Memory B cell (primary cell): ENCODE measurements around the gene AP5Z1.
"Not testable (repeated sequence)": the region's sequence is repeated elsewhere in the genome, so short reads cannot be mapped to it uniquely, and the experiment has no call there.

ENCODE experiments used
- ATAC-seq: fragments of 150-1000 bp; cut with Tn5 transposase; 2 replicates; pipeline ENCODE4 v1.10.0; 2021; ENCODE audit warnings: low read depth, mild to moderate bottlenecking, moderate library complexity
- DNase-seq, 2 donors: peaks; one replicate each; pipeline ENCODE4 v3.0.0; 2022; ENCODE audit warnings: low spot score in 2 of 2
- H3K27ac Mint-ChIP-seq: one replicate; pipeline ENCODE4 v1.8.0; 2022; ENCODE audit warnings: mild to moderate bottlenecking, moderate library complexity, mixed read lengths
- H3K27me3 Mint-ChIP-seq: one replicate; pipeline ENCODE4 v1.8.0; 2022; ENCODE audit warnings: mixed read lengths
- H3K36me3 Mint-ChIP-seq: one replicate; pipeline ENCODE4 v1.8.0; 2022; ENCODE audit warnings: mild to moderate bottlenecking, mixed read lengths
- H3K4me1 Mint-ChIP-seq: one replicate; pipeline ENCODE4 v1.8.0; 2022; ENCODE audit warnings: mixed read lengths
- H3K4me3 Mint-ChIP-seq: one replicate; pipeline ENCODE4 v1.8.0; 2022; ENCODE audit warnings: mild to moderate bottlenecking, moderate library complexity, mixed read lengths
- H3K9me3 Mint-ChIP-seq: one replicate; pipeline ENCODE4 v1.8.0; 2022; ENCODE audit warnings: mixed read lengths

Gene AP5Z1

GRCh38 chr7:4793385-4793993 lies 18.1 kb downstream of the AP5Z1 start:
- not testable (repeated sequence) for H3K27ac Mint-ChIP-seq, H3K27me3 Mint-ChIP-seq, DNase-seq, ATAC-seq, H3K36me3 Mint-ChIP-seq, H3K4me1 Mint-ChIP-seq, H3K9me3 Mint-ChIP-seq
- H3K4me3 Mint-ChIP-seq = peak overlapping the region; percentile 8

GRCh38 chr7:4794171-4794570 lies 18.7 kb downstream of the AP5Z1 start:
- DNase-seq, ATAC-seq, H3K4me1 Mint-ChIP-seq, H3K27me3 Mint-ChIP-seq, H3K36me3 Mint-ChIP-seq, H3K4me3 Mint-ChIP-seq, H3K9me3 Mint-ChIP-seq, H3K27ac Mint-ChIP-seq: not testable (repeated sequence)

GRCh38 chr7:4794591-4795350 lies 19.3 kb downstream of the AP5Z1 start:
- H3K9me3 Mint-ChIP-seq = no peaks in the 10 kb centered on the region
- H3K27me3 Mint-ChIP-seq = no peaks in the 10 kb centered on the region
- no peak overlapping the region for H3K4me3 Mint-ChIP-seq
- peaks cover 7% of the 10 kb centered on the region for H3K36me3 Mint-ChIP-seq
- DNase-seq (no peak), ATAC-seq (no peak)
- no peaks in the 10 kb centered on the region for H3K4me1 Mint-ChIP-seq
- H3K27ac Mint-ChIP-seq = no peak overlapping the region

GRCh38 chr7:4796453-4796852 lies 21.0 kb downstream of the AP5Z1 start:
- Mint-ChIP-seq H3K27ac (no peak overlapping the region), H3K36me3 (peaks cover 2% of the 10 kb centered on the region), H3K9me3 (no peaks in the 10 kb centered on the region), H3K4me1 (no peaks in the 10 kb centered on the region), H3K4me3 (no peak overlapping the region), H3K27me3 (no peaks in the 10 kb centered on the region)
- ATAC-seq (no peak), DNase-seq (no peak)

GRCh38 chr7:4797858-4798705 lies 22.7 kb downstream of the AP5Z1 start:
- no peaks in the 10 kb centered on the region for H3K27me3 Mint-ChIP-seq
- DNase-seq = peak; percentile 67 to 85

GRCh38 chr7:4798706-4799235 lies 23.3 kb downstream of the AP5Z1 start:
- Mint-ChIP-seq H3K4me3 (no peak overlapping the region), H3K4me1 (no peaks in the 10 kb centered on the region), H3K36me3 (no peaks in the 10 kb centered on the region), H3K27me3 (no peaks in the 10 kb centered on the region), H3K27ac (no peak overlapping the region), H3K9me3 (no peaks in the 10 kb centered on the region)
- ATAC-seq = no peak
- DNase-seq = no peak

More at GRCh38 chr7:4797858-4798705, 22.7 kb downstream of the AP5Z1 start:
- ATAC-seq = peak; percentile 87
- Mint-ChIP-seq H3K4me3 (no peak overlapping the region), H3K4me1 (no peaks in the 10 kb centered on the region), H3K36me3 (no peaks in the 10 kb centered on the region), H3K9me3 (no peaks in the 10 kb centered on the region), H3K27ac (no peak overlapping the region)

GRCh38 chr7:4799508-4800268 lies 24.3 kb downstream of the AP5Z1 start:
- no peaks in the 10 kb centered on the region for H3K27me3 Mint-ChIP-seq
- no peak for ATAC-seq

GRCh38 chr7:4800487-4800886 lies 25.1 kb downstream of the AP5Z1 start:
- H3K27me3 Mint-ChIP-seq = no peaks in the 10 kb centered on the region
- no peak for DNase-seq
- ATAC-seq = no peak
- no peaks in the 10 kb centered on the region for H3K4me1 Mint-ChIP-seq
- no peak overlapping the region for H3K4me3 Mint-ChIP-seq
- no peak overlapping the region for H3K27ac Mint-ChIP-seq
- H3K36me3 Mint-ChIP-seq = no peaks in the 10 kb centered on the region
- no peaks in the 10 kb centered on the region for H3K9me3 Mint-ChIP-seq

More at GRCh38 chr7:4799508-4800268, 24.3 kb downstream of the AP5Z1 start:
- H3K27ac Mint-ChIP-seq = no peak overlapping the region
- no peak for DNase-seq
- H3K36me3 Mint-ChIP-seq = no peaks in the 10 kb centered on the region
- H3K9me3 Mint-ChIP-seq = no peaks in the 10 kb centered on the region
- no peaks in the 10 kb centered on the region for H3K4me1 Mint-ChIP-seq
- H3K4me3 Mint-ChIP-seq = no peak overlapping the region

GRCh38 chr7:4800926-4801838 lies 25.8 kb downstream of the AP5Z1 start:
- no peaks in the 10 kb centered on the region for H3K4me1 Mint-ChIP-seq

GRCh38 chr7:4801839-4802231 lies 26.4 kb downstream of the AP5Z1 start:
- H3K36me3 Mint-ChIP-seq = no peaks in the 10 kb centered on the region
- ATAC-seq (no peak), DNase-seq (no peak)
- H3K27ac Mint-ChIP-seq = no peak overlapping the region
- no peak overlapping the region for H3K4me3 Mint-ChIP-seq
- no peaks in the 10 kb centered on the region for H3K4me1 Mint-ChIP-seq
- H3K27me3 Mint-ChIP-seq = no peaks in the 10 kb centered on the region
- no peaks in the 10 kb centered on the region for H3K9me3 Mint-ChIP-seq

More at GRCh38 chr7:4800926-4801838, 25.8 kb downstream of the AP5Z1 start:
- no peak overlapping the region for H3K4me3 Mint-ChIP-seq
- no peak overlapping the region for H3K27ac Mint-ChIP-seq
- H3K27me3 Mint-ChIP-seq = no peaks in the 10 kb centered on the region
- ATAC-seq = no peak
- DNase-seq = no peak
- no peaks in the 10 kb centered on the region for H3K9me3 Mint-ChIP-seq
- no peaks in the 10 kb centered on the region for H3K36me3 Mint-ChIP-seq

- H3K4me3 Mint-ChIP-seq, H3K36me3 Mint-ChIP-seq, H3K27me3 Mint-ChIP-seq, DNase-seq, H3K4me1 Mint-ChIP-seq, ATAC-seq, H3K27ac Mint-ChIP-seq, H3K9me3 Mint-ChIP-seq: not testable (repeated sequence)
These were observed 27.2 kb downstream of the AP5Z1 start for GRCh38 chr7:4802577-4802976.

- H3K4me3 Mint-ChIP-seq = no peak overlapping the region
- H3K36me3 Mint-ChIP-seq = no peaks in the 10 kb centered on the region
- H3K27ac Mint-ChIP-seq = no peak overlapping the region
- DNase-seq (no peak), ATAC-seq (no peak)
- H3K27me3 Mint-ChIP-seq = peaks cover 9% of the 10 kb centered on the region
- peaks cover 5% of the 10 kb centered on the region for H3K4me1 Mint-ChIP-seq
- H3K9me3 Mint-ChIP-seq = no peaks in the 10 kb centered on the region
These were observed 28.2 kb downstream of the AP5Z1 start for GRCh38 chr7:4803397-4804241.
